GM18526 (cell line): Measurements from ENCODE around the gene ASPDH.

ENCODE experiments used
- POLR2A ChIP-seq: IDR thresholded peaks from 3 replicates; pipeline ENCODE4 v1.6.1; 2011; ENCODE audit not compliant: insufficient read length; ENCODE audit errors: extremely low read depth

The ASPDH gene

DNA sequence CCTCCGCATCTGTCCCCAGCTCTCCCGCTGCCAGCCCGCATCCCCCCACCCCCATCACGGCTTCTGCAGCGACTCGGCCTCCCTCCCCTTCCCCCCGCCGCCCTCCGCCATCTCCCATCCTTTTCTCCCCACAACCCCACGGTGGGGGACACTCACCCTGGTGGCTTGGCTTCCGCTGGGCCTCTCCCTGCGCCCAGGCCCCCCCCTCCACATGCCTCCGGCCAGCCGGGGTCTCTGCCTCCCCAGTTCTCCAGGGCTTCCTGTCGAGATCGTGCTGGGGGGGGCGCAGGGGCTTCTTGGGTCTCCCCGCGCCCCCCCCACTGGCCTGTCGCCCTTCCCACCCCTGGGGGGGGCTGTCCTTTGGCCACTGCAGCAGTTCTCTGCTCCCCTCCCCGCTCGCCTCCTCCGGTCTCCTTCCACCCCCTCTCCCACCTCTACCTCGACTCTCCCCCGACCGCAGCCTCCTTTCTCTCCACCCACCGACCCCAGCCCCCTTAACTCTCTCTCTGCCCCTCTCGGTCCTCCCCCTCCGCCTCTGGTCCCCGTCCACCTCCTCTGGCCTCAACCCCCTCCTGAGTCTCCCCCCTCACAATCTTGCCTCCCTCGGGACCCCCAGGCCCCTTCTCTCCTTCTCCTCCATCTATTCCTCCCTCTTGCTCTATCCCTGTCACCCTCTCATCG lies 37.5 kb upstream of the ASPDH start:
- no peak for TF ChIP-seq POLR2A

DNA sequence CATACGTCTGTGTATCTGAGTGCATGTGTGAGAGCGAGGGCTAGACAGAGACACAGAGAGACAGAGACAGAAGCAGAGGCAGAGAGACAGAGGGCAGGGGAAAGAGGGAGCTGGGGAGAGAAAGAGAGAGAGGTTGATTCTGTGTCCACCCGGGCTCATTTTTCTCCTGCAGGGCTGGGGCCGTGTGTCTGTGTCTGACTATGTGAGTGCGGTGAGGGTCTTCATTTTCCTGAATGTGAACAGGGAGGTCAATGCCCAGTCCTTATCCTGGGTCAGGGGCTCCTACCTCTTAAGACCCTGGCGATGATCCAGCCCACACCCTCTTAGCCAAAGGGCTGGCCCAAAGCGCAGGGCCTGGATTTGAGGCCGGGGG lies 36.9 kb upstream of the ASPDH start:
- no peak for TF ChIP-seq POLR2A

DNA sequence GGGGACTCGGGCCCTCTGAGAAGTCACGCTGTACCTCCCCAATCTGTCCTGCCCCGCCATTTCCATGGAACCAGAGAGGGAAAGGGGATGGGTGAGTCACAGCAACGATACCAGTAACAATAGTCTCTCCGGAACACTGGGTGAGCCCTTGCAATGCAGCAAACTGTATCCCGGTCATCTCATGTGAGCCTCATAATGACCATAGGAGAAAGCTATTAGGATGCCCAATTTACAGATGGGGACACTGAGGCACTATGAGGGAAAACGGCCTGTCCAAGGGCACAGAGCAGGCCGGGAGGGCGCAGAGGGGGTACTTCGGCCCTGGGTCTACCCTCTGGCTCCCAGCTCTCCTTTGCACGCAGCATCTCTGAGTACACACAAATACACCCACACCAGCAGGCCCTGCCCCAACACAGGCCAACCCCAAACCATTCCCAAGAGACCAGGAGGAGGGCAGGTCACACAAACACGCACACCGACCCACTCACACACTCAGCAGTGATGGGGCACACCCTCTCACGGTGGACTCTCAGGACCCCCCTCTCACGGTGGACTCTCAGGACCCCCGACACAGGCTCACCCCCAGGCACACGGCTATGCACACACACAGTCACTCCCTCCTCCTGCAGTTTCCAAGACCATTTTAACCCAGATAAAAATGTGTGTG lies 36.3 kb upstream of the ASPDH start:
- TF ChIP-seq POLR2A = no peak

DNA sequence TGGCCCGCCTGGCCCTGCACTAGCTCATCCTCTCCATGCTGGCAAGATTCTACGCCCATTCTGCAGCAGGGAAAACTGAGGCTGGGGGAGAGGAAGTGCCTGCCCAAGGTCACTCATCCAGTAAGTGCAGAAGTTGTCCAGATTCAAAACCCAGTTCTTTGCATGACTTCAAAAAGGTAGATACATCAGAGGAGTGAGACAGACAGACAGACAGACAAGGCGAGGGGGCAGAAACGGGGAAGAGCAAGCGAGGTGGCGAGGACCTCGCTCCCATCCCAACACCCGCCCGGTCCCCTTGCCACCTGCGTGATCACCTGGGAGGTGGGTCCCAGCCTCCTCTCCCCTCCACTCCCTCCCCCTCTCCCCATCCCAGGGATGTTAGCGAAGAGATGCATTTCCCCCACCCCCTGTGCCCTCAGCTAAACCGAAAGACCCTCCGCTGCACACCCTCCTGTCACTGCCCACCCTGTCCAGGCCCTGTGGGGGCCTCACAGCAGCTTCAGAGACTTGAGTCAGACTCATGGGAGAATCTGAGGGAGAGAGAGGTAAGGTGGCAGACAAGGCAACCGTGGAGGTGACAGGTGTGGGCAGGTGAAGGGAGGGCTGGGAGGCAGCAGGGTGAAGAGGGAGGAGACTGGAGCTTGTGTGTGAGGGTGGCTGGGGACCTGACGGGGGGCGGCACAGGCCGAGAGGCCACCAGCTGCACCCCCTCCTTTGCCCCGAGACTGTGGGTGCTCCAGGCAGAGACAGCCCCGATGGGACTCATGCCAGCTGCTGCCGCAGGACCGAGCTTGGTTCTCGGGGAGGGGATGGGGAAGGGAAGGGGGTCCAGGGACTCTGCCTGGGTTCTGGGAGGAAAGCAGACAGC lies 35.6 kb upstream of the ASPDH start:
- no peak for TF ChIP-seq POLR2A

DNA sequence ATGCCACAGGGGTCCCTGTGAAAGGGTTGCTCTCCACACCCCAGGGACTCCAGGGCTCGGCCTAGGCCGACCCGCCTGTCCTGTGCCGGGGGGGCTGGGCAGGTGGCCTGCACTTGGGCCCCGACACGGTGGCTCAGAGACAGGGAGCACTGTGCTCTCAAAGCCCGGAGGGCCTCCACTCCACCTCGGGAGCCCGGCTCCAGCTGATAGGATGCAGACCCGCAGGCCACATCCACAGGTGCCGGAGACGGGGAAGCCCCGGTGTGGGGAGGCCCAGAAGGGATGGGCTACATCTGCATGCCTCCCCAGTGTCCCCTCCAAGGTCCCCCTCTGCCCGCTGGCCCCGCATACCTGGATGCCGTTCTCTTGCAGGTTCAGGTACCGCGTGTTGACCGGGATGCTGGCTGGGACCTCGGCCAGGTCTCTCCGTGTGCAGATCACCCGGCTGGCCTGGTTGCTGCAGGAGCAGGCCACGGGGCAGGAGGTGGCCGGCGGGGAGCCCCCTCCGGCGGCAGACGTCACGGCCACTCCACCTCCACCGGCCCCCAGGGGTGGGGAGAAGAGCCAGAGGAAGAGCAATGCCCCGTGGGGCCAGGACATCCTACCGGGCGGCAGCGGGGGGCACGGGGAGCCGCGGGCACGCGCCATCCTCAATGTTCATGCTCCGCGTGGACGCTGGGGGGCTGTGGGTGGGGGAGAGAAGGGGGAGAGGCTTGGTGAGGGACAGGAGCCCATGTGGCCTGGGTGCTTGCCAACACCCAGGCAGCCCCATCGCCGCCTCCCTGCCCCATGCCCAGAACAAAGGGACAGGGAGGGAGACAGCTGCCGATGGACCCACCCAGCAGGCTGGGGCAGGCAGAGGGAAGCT lies 34.7 kb upstream of the ASPDH start:
- TF ChIP-seq POLR2A = no peak

DNA sequence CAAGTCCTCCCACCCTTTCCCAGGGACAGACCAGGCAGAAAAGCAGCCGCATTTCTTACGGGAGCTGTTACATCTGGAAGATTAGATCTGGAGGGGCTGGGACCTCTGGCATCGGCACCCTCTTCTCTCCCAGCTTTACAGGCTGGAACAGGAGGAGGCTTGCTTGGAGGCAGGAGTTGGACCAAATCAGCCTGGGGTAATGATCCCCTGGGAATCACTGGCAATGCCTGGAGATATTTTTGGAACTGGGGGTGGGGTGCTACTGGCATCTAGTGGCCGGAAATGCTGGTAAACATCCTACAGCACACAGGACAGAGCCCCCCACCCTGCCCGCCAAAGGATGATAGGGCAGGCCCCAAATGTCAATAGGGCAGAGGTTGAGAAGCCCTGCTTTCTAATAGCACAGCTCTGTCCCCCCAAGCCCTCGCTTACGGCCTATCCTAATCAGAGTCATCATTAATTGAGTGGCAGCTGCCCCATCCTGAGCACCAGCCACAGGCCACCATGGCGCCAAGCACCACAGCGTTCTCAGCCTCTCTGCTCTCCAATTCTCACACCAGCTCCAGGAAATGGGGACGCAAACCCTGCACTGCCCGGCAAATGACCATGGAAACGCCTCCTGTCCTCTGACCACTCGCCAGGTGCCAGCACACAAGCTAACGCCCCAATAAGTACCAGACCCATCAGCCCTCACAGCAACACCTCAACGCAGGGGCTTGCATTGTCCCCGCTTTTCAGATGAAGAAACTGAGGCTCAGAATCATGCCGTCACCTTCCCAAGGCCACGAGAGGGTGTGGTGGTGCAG lies 33.9 kb upstream of the ASPDH start:
- no peak for TF ChIP-seq POLR2A

DNA sequence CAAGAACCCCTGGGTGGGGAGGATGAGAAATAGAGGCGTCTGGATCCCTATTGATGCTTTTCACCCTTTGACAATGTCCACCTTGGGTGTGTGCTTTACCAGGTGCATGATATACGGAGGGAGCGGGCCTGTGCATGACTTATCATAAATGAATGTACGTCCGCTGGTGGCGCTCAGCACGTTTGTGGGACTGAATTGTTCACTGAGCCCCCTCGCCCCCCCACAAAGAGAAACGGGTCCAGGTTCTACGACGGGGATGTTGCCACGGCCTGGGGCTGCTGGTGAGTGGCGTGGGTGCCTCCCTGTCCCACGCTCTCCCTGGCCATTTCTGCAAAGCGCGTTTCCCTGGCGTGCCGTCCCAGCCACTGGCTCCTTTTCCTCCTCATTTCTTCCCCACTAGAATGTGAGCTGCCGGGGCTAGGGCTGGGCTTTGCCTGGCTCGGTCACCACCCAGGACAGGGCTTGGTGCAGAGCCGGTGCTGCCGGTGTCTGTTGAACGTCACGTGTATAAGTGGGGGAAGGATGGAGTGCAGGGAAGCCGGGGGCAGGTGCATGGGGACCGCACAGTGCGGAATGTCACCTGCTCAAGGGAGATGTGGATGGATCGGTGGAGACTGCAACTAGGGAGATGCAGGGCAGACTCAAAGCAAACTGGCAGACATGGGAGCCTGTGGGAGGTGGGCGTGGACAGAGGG lies 33.0 kb upstream of the ASPDH start:
- no peak for TF ChIP-seq POLR2A

DNA sequence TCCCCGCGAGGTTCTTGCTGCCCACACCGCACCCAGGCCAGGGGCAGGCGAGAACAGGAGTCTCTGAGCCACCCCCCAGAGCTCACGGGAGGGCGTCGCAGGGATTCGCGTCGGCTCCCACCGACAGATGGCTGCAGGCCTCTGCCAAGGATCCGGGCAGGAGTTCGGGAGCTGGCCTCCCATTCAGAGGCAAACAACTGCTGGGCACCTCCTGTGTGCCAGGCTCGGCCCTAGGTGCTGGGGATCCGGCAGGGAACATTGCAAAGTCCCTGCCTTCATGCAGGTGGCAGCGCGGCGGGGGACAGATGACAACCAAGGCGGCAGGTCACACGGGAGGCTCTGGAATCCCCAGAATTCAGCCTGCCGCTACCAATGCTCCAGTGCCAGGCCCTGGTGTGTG lies 29.2 kb upstream of the ASPDH start:
- no peak for TF ChIP-seq POLR2A

DNA sequence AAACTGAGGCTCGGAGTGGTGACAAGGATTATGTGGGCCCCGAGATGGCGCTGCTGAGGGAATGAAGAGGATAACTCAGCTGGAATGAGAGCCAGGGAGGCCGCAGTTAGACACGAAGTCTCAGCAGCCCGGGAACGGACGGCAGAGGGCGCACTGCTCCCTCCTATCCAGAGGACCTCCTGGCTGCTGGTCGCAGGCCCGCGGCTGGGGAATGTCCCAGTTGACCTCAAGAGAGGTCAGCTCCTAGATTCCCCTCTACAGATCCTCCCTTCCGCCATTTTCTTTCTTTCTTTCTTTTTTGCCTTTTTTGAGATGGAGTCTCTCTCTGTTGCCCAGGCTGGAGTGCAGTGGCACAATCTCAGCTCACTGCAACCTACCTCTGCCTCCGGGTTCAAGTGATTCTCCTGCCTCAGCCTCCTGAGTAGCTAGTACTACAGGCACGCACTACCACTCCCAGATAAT lies 24.1 kb upstream of the ASPDH start:
- TF ChIP-seq POLR2A = no peak

DNA sequence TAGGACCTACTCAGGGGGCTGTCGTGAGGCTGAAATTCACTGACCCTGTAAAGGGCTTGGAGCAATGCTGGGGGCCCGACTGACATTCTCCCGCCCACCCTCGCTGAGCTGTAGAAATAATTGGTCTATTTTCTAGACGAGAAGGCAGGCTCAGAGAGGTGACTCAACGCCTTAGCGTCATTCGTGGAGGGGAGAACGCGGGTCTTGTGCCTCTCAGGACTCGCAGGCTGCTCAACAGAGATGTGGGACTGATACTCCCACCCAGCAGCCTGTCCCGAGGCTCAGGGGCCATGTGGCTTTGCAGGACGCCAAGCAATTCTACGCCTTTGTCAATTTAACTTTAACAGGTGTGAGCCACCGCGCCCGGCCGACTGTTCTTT lies 23.6 kb upstream of the ASPDH start:
- no peak for TF ChIP-seq POLR2A

DNA sequence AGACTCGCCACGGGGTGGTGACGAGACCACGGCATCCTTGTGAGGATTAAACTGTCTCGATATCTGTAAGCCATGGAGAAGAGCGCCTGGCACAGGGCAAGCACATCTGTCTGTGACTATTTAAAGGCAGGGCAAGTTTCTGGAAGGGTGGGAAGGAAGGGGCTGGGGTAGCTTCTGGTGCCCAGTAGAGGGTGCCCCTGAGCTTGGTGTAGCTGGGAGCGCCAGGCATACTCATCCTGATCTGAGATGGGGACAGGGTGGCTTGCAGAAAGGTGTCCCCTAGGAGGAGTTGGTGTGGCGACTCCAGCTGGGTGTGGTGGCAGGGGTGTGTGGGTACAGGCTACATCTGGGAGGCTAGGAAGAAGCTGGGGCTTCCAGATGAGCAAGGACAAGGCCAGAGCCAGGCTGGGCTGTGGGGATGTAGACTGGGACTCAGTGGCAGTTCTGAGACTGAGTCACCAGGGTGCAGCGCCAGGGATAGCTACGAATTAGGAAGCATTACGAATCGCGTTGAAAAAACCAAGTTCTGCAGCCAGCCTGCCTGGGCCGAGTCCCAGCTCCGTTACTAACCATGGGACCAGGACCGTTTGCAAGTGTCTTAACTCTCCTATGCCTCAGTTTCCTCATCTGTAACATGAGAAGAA lies 23.1 kb upstream of the ASPDH start:
- no peak for TF ChIP-seq POLR2A

DNA sequence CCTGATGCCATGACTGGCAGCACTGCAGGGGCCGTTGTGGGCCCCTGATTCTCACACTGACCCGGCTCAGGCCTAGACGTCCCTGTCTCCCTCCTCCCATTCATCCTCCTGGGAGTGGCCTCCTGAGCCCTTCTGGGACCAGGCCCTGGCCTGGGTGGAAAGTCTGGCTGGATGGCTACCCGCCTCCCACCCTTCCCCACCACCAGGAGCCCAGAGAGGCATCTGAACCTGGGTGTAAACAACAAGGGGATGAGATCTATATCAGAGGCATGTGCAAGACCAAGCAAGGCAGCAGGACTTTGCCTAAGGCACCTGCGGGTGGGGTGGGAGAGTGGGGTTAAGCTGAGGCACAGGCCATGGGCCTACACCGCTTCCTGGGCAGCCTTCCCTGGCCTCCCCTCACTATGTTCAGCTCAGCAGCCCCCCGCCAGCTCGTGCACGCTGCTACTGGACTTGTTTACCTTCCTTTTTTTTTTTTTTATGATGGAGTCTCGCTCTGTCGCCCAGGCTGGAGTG lies 22.0 kb upstream of the ASPDH start:
- no peak for TF ChIP-seq POLR2A

DNA sequence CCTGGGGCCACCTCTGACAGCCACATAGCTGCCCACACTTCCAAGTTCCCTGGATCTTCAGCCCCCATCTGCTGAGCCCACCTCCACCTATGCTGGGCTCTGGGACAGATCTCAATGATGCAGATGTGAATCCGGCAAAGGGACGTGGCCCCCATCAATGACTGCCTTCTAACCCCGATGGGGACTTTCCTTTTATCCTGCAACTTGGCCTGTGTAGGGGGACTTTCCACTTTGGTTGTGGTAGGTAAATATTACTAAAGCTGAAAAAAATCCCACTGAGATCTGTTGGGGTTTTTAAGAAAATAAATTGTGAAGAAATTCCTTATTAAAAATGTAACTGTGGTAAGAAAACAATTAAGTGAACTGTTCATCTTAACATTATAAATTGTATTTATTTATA lies 20.8 kb upstream of the ASPDH start:
- TF ChIP-seq POLR2A = no peak
